ENCODE results near the gene ENHO. TPM values are rescaled to one million over a fixed set of nuclear protein-coding genes. Genes with fewer than 3 reads are reported as not detected.
"Not testable (repeated sequence)": the region's sequence is repeated elsewhere in the genome, so short reads cannot be mapped to it uniquely, and the experiment has no call there.

ENHO gene
- total and polyA plus RNA-seq, 2 donors (not counting 1 experiment from before 2014, with no cell fraction given) = not detected

GRCh38 chr9:34540827-34541226 is 18.0 kb upstream of the ENHO start:
- no peak overlapping the region for H3K4me2 ChIP-seq (replicated peaks; ENCODE audit: low read depth, low read length, poor library complexity, severe bottlenecking)
- no peak overlapping the region for H3K4me3 ChIP-seq (ENCODE audit: control extremely low read depth in 1 of 5, extremely low read depth in 1 of 5, insufficient read depth in 1 of 5, low read depth in 2 of 5, low read length in 4 of 5)
- POLR2A ChIA-PET = no interaction called here
- peaks cover 0 to 9% (median 0%) of the 10 kb centered on the region in 4 experiments for H3K27me3 ChIP-seq (replicated peaks in 1 of 4; ENCODE audit: control extremely low read depth in 1 of 4, control insufficient read depth in 3 of 4, insufficient read depth in 4 of 4, low read length in 3 of 4)
- CTCF ChIA-PET = no interaction called here
- TF ChIP-seq EZH2 (IDR thresholded peaks at IDR 0.05; ENCODE audit: borderline replicate concordance, insufficient read depth, low read depth, low read length, poor library complexity, severe bottlenecking) = no peak
- TF ChIP-seq CTCF (IDR thresholded peaks at IDR 0.05) = no peak
- H3K4me1 ChIP-seq (ENCODE audit: control insufficient read depth in 2 of 2, insufficient read depth in 2 of 2, low read length in 2 of 2) = no peaks in the 10 kb centered on the region
- no peaks in the 10 kb centered on the region for H3K9me3 ChIP-seq (ENCODE audit: control extremely low read depth in 1 of 3, control insufficient read depth in 2 of 3, insufficient read depth in 1 of 3, low read length in 2 of 3)
- Mint-ChIP-seq H3K9me3 (ENCODE audit: insufficient read depth) (no peaks in the 10 kb centered on the region), H3K27me3 (peaks cover 27% of the 10 kb centered on the region), H3K4me1 (no peaks in the 10 kb centered on the region), H3K4me3 (no peak overlapping the region), H3K27ac (no peak overlapping the region)
- H3K79me2 ChIP-seq (ENCODE audit: control insufficient read depth, insufficient read depth, low read length) = no peaks in the 10 kb centered on the region
- no peak overlapping the region for H2AFZ ChIP-seq (ENCODE audit: insufficient read depth, low read depth, low read length, poor library complexity, severe bottlenecking)
- ATAC-seq (ENCODE audit: low read depth) = no peak
- H3K27ac ChIP-seq (ENCODE audit: low read length in 2 of 2) = no peak overlapping the region
- no peak overlapping the region for H3K9ac ChIP-seq (ENCODE audit: low read length)
- WGBS (ENCODE audit: insufficient coverage) = 43% methylated on average over 1 of the region's 2 CpGs
- no peak for DNase-seq
- no peaks in the 10 kb centered on the region for H3K36me3 ChIP-seq (replicated peaks in 1 of 2; ENCODE audit: control extremely low read depth in 1 of 2, control insufficient read depth in 1 of 2, extremely low read depth in 1 of 2, insufficient read depth in 2 of 2, low read length in 1 of 2)
- intact Hi-C loops (cut with micrococcal nuclease) = no loop called here
- H4K20me1 ChIP-seq (ENCODE audit: control insufficient read depth, insufficient read depth, low read length, poor library complexity, severe bottlenecking) = no peaks in the 10 kb centered on the region

DNA sequence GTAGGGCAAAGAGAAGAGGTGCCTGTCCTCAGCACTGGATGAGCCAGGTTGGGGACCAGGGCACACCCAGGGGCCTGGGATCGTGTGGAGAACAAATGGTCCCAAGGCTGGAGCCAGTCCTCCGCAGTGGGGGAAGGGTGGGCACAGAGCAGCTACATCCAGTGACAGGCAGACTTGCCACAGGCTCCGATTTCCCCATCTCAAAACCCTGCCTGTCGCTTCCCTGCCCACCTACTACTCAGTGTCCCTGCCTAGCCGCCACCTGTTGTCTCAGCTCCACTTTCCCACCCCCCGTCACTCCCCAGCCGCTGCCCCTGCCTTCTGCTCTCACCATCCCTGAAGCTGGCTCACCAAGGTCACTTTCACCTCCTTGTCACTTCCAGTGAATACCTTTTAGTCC is 13.9 kb upstream of the ENHO start:
- Histone ChIP-seq H3K9me3 (ENCODE audit: control extremely low read depth in 1 of 3, control insufficient read depth in 2 of 3, insufficient read depth in 1 of 3, low read length in 2 of 3) (peaks cover 0 to 14% (median 0%) of the 10 kb centered on the region in 3 donors), H3K36me3 (replicated peaks in 1 of 2; ENCODE audit: control extremely low read depth in 1 of 2, control insufficient read depth in 1 of 2, extremely low read depth in 1 of 2, insufficient read depth in 2 of 2, low read length in 1 of 2) (no peaks in the 10 kb centered on the region), H3K4me3 (ENCODE audit: control extremely low read depth in 1 of 5, extremely low read depth in 1 of 5, insufficient read depth in 1 of 5, low read depth in 2 of 5, low read length in 4 of 5) (no peak overlapping the region), H3K27me3 (replicated peaks in 1 of 4; ENCODE audit: control extremely low read depth in 1 of 4, control insufficient read depth in 3 of 4, insufficient read depth in 4 of 4, low read length in 3 of 4) (peaks cover 0 to 27% (median 9%) of the 10 kb centered on the region in 4 experiments), H3K4me1 (ENCODE audit: control insufficient read depth in 2 of 2, insufficient read depth in 2 of 2, low read length in 2 of 2) (no peaks in the 10 kb centered on the region), H2AFZ (ENCODE audit: insufficient read depth, low read depth, low read length, poor library complexity, severe bottlenecking) (no peak overlapping the region), H3K27ac (ENCODE audit: low read length in 2 of 2) (no peak overlapping the region), H4K20me1 (ENCODE audit: control insufficient read depth, insufficient read depth, low read length, poor library complexity, severe bottlenecking) (no peaks in the 10 kb centered on the region), H3K4me2 (replicated peaks; ENCODE audit: low read depth, low read length, poor library complexity, severe bottlenecking) (no peak overlapping the region), H3K79me2 (ENCODE audit: control insufficient read depth, insufficient read depth, low read length) (no peaks in the 10 kb centered on the region), H3K9ac (ENCODE audit: low read length) (no peak overlapping the region)
- Mint-ChIP-seq H3K4me1 (no peaks in the 10 kb centered on the region), H3K27ac (no peak overlapping the region), H3K4me3 (no peak overlapping the region), H3K9me3 (ENCODE audit: insufficient read depth) (no peaks in the 10 kb centered on the region), H3K27me3 (peaks cover 36% of the 10 kb centered on the region)
- ATAC-seq (ENCODE audit: low read depth) (no peak), DNase-seq (no peak)
- no peak for TF ChIP-seq CTCF (IDR thresholded peaks at IDR 0.05)
- TF ChIP-seq EZH2 (IDR thresholded peaks at IDR 0.05; ENCODE audit: borderline replicate concordance, insufficient read depth, low read depth, low read length, poor library complexity, severe bottlenecking) = no peak
- WGBS (ENCODE audit: insufficient coverage) = 64% methylated on average over 7 of the region's 7 CpGs
- ChIA-PET POLR2A (no interaction called here), CTCF (no interaction called here)
- intact Hi-C loops (cut with micrococcal nuclease) = no loop called here

DNA sequence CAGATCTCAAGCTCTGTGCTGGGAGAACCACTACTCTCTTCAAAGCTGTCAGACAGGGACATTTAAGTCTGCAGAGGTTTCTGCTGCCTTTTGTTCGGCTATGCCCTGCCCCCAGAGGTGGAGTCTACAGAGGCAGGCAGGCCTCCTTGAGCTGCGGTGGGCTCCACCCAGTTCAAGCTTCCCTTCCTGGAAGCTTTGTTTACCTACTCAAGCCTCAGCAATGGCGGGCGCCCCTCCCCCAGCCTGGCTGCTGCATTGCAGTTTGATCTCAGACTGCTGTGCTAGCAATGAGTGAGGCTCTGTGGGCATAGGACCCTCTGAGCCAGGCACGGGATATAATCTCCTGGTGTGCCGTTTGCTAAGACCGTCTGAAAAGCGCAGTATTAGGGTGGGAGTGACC is 9.3 kb upstream of the ENHO start:
- H3K4me3 ChIP-seq (ENCODE audit: control extremely low read depth in 1 of 5, extremely low read depth in 1 of 5, insufficient read depth in 1 of 5, low read depth in 2 of 5, low read length in 4 of 5); H3K4me2 ChIP-seq (replicated peaks; ENCODE audit: low read depth, low read length, poor library complexity, severe bottlenecking); H3K27ac ChIP-seq (ENCODE audit: low read length in 2 of 2); H2AFZ ChIP-seq (ENCODE audit: insufficient read depth, low read depth, low read length, poor library complexity, severe bottlenecking); H3K9ac ChIP-seq (ENCODE audit: low read length); H3K4me1 Mint-ChIP-seq; ATAC-seq (ENCODE audit: low read depth); POLR2A ChIA-PET; H3K36me3 ChIP-seq (replicated peaks in 1 of 2; ENCODE audit: control extremely low read depth in 1 of 2, control insufficient read depth in 1 of 2, extremely low read depth in 1 of 2, insufficient read depth in 2 of 2, low read length in 1 of 2); H3K27ac Mint-ChIP-seq; H4K20me1 ChIP-seq (ENCODE audit: control insufficient read depth, insufficient read depth, low read length, poor library complexity, severe bottlenecking); intact Hi-C loops (cut with micrococcal nuclease); DNase-seq; H3K9me3 Mint-ChIP-seq (ENCODE audit: insufficient read depth); H3K4me1 ChIP-seq (ENCODE audit: control insufficient read depth in 2 of 2, insufficient read depth in 2 of 2, low read length in 2 of 2); CTCF ChIA-PET; H3K79me2 ChIP-seq (ENCODE audit: control insufficient read depth, insufficient read depth, low read length); H3K4me3 Mint-ChIP-seq: not testable (repeated sequence)
- WGBS (ENCODE audit: insufficient coverage) = 96% methylated on average over 5 of the region's 8 CpGs
- H3K27me3 ChIP-seq (replicated peaks in 1 of 4; ENCODE audit: control extremely low read depth in 1 of 4, control insufficient read depth in 3 of 4, insufficient read depth in 4 of 4, low read length in 3 of 4) = peaks cover 0 to 20% (median 9%) of the 10 kb centered on the region in 4 experiments
- peaks cover 0 to 14% (median 0%) of the 10 kb centered on the region in 3 donors for H3K9me3 ChIP-seq (ENCODE audit: control extremely low read depth in 1 of 3, control insufficient read depth in 2 of 3, insufficient read depth in 1 of 3, low read length in 2 of 3)
- H3K27me3 Mint-ChIP-seq = peaks cover 47% of the 10 kb centered on the region

All from B cell (primary cell).